ENCODE measurements around the gene TATDN3.
"Not testable (repeated sequence)": the region's sequence is repeated elsewhere in the genome, so short reads cannot be mapped to it uniquely, and the experiment has no call there.

The TATDN3 gene

DNA sequence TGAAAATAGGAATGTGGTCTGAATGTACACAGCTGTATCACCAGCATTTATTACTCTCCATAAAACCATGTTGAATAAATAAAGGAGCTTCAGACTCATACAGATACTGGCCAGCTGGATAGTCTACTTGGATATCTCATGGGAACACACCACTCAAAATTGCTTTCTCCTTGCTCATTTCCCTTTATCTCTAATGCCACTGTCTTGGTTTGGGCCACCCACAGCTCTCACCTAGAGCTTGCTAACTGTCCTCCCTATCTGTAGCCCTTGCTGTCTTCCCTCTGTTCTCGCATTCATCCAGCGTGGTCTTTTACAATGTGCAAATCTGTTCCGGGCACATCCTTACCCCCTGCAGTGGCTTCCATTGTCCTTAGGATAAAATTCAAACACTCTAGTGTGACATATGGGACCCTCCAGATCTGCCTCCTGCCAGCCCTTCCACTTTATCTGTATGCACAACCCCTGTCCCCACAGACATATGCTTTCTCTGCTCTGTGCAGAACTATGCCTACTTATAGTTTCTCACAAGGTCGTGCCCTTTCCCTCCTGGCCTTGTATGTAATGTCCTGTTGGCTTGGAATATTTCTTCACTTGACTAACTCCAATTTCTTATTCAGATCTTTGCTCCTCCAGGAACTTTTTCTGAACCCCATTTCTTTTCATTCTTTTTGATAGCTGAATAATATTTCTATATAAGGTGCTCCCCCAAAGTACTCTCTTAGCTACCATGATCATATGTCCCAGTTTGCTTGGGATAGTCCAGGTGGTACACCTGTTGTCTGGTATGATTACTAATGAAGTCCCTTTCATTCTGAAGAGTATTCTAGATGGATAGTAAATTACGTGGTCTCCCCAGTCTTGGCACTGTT is 69.3 kb downstream of the TATDN3 start:
- Mint-ChIP-seq H3K27ac (no peak overlapping the region), H3K27me3 (ENCODE audit: low read depth) (no peaks in the 10 kb centered on the region), H3K9me3 (no peaks in the 10 kb centered on the region), H3K36me3 (ENCODE audit: low read depth) (peaks cover 14% of the 10 kb centered on the region), H3K4me3 (no peak overlapping the region), H3K4me1 (ENCODE audit: low read depth) (peaks cover 23% of the 10 kb centered on the region)
- DNase-seq (ENCODE audit: low spot score) = no peak

DNA sequence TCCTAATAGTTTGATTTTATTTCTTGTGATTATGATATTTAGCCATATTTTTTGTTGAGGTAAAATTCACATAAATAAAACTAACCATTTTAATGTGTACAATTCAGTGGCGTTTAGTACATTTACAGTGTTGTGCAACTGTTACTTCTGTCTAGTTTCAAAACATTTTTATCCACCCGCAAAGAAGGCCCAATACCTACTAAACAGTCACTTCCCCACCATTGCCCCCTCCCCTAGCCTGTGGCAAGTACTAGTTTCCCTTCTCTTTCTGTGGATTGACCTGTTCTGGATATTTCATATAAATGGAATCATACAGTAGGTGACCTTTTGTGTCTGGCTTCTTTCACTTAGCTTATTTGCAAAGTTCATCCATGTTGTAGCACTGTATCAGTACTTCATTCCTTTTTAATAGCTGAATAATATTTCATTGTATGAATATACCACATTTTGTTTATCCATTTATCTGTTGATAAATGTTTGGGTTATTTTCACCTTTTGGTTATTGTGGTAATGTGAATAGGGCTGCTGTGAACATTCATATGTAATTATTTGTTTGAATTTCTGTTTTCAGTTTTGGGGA is 70.5 kb downstream of the TATDN3 start:
- Mint-ChIP-seq H3K27ac (no peak overlapping the region), H3K27me3 (ENCODE audit: low read depth) (no peaks in the 10 kb centered on the region), H3K4me1 (ENCODE audit: low read depth) (peaks cover 22% of the 10 kb centered on the region), H3K9me3 (no peaks in the 10 kb centered on the region), H3K4me3 (no peak overlapping the region), H3K36me3 (ENCODE audit: low read depth) (peaks cover 20% of the 10 kb centered on the region)
- no peak for DNase-seq (ENCODE audit: low spot score)

DNA sequence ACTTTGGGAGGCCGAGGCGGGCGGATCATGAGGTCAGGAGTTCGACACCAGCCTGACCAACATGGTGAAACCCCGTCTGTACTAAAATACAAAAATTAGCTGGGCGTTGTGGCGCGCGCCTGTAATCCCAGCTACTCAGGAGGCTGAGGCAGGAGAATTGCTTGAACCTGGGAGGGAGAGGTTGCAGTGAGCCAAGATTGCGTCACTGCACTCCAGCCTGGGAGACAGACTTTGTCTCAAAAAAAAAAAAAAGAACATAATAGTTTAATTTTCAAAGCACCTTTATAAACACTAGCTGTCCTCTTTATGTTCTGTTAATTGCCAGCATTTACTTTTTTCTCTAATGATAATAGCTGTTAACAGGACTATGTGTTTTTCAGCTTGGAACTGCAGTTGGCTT is 71.7 kb downstream of the TATDN3 start:
- DNase-seq (ENCODE audit: low spot score); H3K4me3 Mint-ChIP-seq; H3K27me3 Mint-ChIP-seq (ENCODE audit: low read depth); H3K9me3 Mint-ChIP-seq; H3K27ac Mint-ChIP-seq: not testable (repeated sequence)
- H3K36me3 Mint-ChIP-seq (ENCODE audit: low read depth) = peaks cover 20% of the 10 kb centered on the region
- H3K4me1 Mint-ChIP-seq (ENCODE audit: low read depth) = peaks cover 17% of the 10 kb centered on the region

DNA sequence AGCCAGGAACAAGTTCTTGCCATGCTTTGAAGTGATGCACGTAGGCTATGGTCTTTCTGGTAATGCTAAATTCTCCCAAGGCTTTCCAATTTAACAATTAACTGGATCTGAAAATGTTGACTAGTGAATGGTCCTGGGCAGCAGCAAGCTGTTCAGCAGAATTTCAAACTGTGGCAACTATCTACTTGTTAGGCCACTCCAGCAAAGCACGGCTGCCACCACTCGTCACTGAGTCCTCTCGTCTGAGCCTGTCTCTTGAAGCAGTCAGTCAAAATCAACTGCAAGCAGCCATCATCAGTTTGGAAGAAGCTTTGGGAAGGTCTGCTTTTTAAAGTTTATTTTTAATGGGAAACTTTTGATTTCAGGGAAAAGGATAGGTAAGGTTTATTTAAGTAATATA is 72.5 kb downstream of the TATDN3 start:
- Mint-ChIP-seq H3K27me3 (ENCODE audit: low read depth) (no peaks in the 10 kb centered on the region), H3K4me3 (no peak overlapping the region), H3K4me1 (ENCODE audit: low read depth) (peaks cover 13% of the 10 kb centered on the region), H3K36me3 (ENCODE audit: low read depth) (peaks cover 20% of the 10 kb centered on the region), H3K9me3 (no peaks in the 10 kb centered on the region), H3K27ac (no peak overlapping the region)
- no peak for DNase-seq (ENCODE audit: low spot score)

Data from T-helper 2 cell treated with Interferon-gamma antibody and Interleukin-4, amounts not matched to agents 5 μg/mL and 100 μg/mL, for 36 hours (primary cell).